A673 (cell line): ENCODE data around the gene GRAMD1B. TPM values are rescaled to one million over a fixed set of nuclear protein-coding genes. Genes with fewer than 3 reads are reported as not detected.

Experiments
- BruUV-seq: library from RNA; stranded (reverse); fragments of 400-500 nt; replicated peaks from 2 replicates; lab custom pipeline; 2021; lab: Mats Ljungman, UMichigan
- CTCF ChIA-PET: fragments of 300-600 bp; sonication (Branson Sonifier 250); formaldehyde crosslinking; loops from one replicate; lab custom pipeline; 2022; ENCODE audit warnings: antibody characterized with exemption; lab: Charles Lee
- POLR2A ChIA-PET: fragments of 300-600 bp; sonication (Branson Sonifier 250); formaldehyde crosslinking; loops from one replicate; lab custom pipeline; 2022; ENCODE audit warnings: antibody characterized with exemption; ENCODE audit not compliant: low non-redundant PET; lab: Charles Lee
- DNase-seq: peaks from one replicate; pipeline ENCODE4 v3.0.0-alpha.2; 2015; ENCODE audit warnings: low spot score
- H3K27ac ChIP-seq: fragments of 200-600 bp; sonication (generic); 2 replicates; pipeline ENCODE4 v1.5.1; 2016; ENCODE audit warnings: mixed run types, low read depth, mild to moderate bottlenecking, mixed read lengths, antibody characterized with exemption, low read length; ENCODE audit not compliant: poor library complexity, severe bottlenecking
- H3K27me3 ChIP-seq: fragments of 200-600 bp; sonication (generic); replicated peaks from 2 replicates; pipeline ENCODE4 v1.6.1; 2017; ENCODE audit warnings: mixed run types, low read depth, mild to moderate bottlenecking, mixed read lengths, antibody characterized with exemption, low read length; ENCODE audit not compliant: insufficient read depth, poor library complexity
- H3K36me3 ChIP-seq: fragments of 200-600 bp; sonication (generic); 2 replicates; pipeline ENCODE4 v1.6.1; 2016; ENCODE audit warnings: mixed run types, mild to moderate bottlenecking, mixed read lengths, antibody characterized with exemption, low read length; ENCODE audit not compliant: insufficient read depth, poor library complexity, severe bottlenecking
- H3K4me1 ChIP-seq: fragments of 200-600 bp; sonication (generic); 2 replicates; pipeline ENCODE4 v1.6.1; 2017; ENCODE audit warnings: mixed run types, mild to moderate bottlenecking, mixed read lengths, antibody characterized with exemption, low read length; ENCODE audit not compliant: insufficient read depth, poor library complexity, severe bottlenecking
- H3K4me3 ChIP-seq: fragments of 200-600 bp; sonication (generic); 2 replicates; pipeline ENCODE4 v1.5.1; 2016; ENCODE audit warnings: low read depth, mixed run types, mild to moderate bottlenecking, mixed read lengths, low read length; ENCODE audit not compliant: poor library complexity, severe bottlenecking
- H3K9me3 ChIP-seq: fragments of 200-600 bp; sonication (generic); 2 replicates; pipeline ENCODE4 v1.6.1; 2016; ENCODE audit warnings: mixed run types, low read depth, mild to moderate bottlenecking, mixed read lengths, antibody characterized with exemption, low read length; ENCODE audit not compliant: poor library complexity, severe bottlenecking
- EZH2 ChIP-seq: fragments of 200-600 bp; sonication (generic); IDR thresholded peaks from 2 replicates; pipeline ENCODE4 v1.6.1; 2017; ENCODE audit warnings: borderline replicate concordance, low read depth, mild to moderate bottlenecking, mixed read lengths, antibody characterized with exemption, low read length; ENCODE audit not compliant: poor library complexity, severe bottlenecking
- intact Hi-C: fragments of 100-400 bp; cut with micrococcal nuclease; formaldehyde crosslinking; loops from one replicate; pipeline ENCODE4 v1.10.0; 2022; ENCODE audit not compliant: unreplicated experiment
- microRNA-seq: library from miRNA; unstranded; fragments of <30 nt; microRNA quantifications from one replicate; pipeline ENCODE4 v1.2.0, GENCODE V29; 2021
- total RNA-seq: library from RNA; stranded (reverse); gene quantifications from 2 replicates; pipeline ENCODE4 v1.2.3, GENCODE V29; 2021
- TF ChIP-seq, protein P1 (sequence below): fragments of 300-800, 200-600 bp; sonication (generic); conservative IDR thresholded peaks from 2 replicates; pipeline ENCODE4 v1.5.1; 2017; ENCODE audit warnings: low read depth, mild to moderate bottlenecking, antibody characterized with exemption, low read length, moderate library complexity, mixed read lengths

The GRAMD1B gene
- total RNA-seq, 1 experiment from 2014 or later = 13.0 TPM

DNA sequence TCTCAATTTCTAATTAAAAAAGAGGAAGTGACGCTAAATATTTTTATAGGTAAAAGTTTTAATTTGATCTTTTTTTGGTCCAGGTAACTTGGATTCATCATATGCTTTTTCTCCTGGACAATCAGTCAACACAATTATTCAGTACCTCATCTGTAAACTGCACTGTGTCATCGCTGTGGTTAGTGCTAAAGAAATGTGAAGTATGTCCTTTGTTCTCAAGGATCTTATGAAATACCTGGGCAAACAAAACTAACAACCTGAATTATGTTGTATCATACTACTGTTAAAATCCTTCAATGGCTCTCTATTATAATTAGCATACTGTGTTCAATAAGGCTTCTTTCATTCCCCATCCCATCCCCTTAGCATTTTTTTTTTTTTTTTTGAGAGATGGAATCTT, 244.2 kb downstream of the GRAMD1B start:
- no peaks in the 10 kb centered on the region for H3K36me3 ChIP-seq
- H3K27me3 ChIP-seq = peaks cover 19% of the 10 kb centered on the region
- DNase-seq = no peak
- TF ChIP-seq, protein P1, sequence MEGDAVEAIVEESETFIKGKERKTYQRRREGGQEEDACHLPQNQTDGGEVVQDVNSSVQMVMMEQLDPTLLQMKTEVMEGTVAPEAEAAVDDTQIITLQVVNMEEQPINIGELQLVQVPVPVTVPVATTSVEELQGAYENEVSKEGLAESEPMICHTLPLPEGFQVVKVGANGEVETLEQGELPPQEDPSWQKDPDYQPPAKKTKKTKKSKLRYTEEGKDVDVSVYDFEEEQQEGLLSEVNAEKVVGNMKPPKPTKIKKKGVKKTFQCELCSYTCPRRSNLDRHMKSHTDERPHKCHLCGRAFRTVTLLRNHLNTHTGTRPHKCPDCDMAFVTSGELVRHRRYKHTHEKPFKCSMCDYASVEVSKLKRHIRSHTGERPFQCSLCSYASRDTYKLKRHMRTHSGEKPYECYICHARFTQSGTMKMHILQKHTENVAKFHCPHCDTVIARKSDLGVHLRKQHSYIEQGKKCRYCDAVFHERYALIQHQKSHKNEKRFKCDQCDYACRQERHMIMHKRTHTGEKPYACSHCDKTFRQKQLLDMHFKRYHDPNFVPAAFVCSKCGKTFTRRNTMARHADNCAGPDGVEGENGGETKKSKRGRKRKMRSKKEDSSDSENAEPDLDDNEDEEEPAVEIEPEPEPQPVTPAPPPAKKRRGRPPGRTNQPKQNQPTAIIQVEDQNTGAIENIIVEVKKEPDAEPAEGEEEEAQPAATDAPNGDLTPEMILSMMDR = no peak
- no peak for TF ChIP-seq EZH2
- CTCF ChIA-PET = no interaction called here
- POLR2A ChIA-PET = no interaction called here
- intact Hi-C loops = no loop called here
- H3K4me1 ChIP-seq = no peaks in the 10 kb centered on the region
- H3K4me3 ChIP-seq = no peak overlapping the region
- H3K9me3 ChIP-seq = no peaks in the 10 kb centered on the region
- BruUV-seq = no TSS peak
- no peak overlapping the region for H3K27ac ChIP-seq

Small RNA genes lying within 50 kb of the gene (microRNA-seq; reads per million reads assigned to microRNA genes)
- not detected for gene MIR4493

Other genes with a start within 250 kb of the GRAMD1B start
- 45.9 and 62.6 TPM in 2 replicates for gene CLMP, start 235.0 kb upstream of the GRAMD1B start, total RNA-seq
- 0.13 and 0.31 TPM in 2 replicates for gene SCN3B, start 224.4 kb downstream of the GRAMD1B start, total RNA-seq